ENCODE results near the gene IFT25.

- no peak for TF ChIP-seq EP300 (IDR thresholded peaks at IDR 0.05; ENCODE audit: borderline replicate concordance)
- TF ChIP-seq MAX (IDR thresholded peaks at IDR 0.05) = no peak
- TF ChIP-seq FOXM1 (IDR thresholded peaks at IDR 0.05; ENCODE audit: borderline replicate concordance, low read depth) = no peak
These were observed 27.2 kb downstream of the IFT25 start for GRCh38 chr1:53918343-53918742.
